SK-N-SH treated with all-trans-retinoic acid at 6 μM for 48 hours (cell line): ENCODE results near the gene RIMBP2.

Experiments
- CREB5 ChIP-seq: fragments of 250-450 bp; sonication (Bioruptor Pico); IDR thresholded peaks from 2 replicates; pipeline ENCODE4 v1.5.1; 2020; ENCODE audit warnings: low read depth, mild to moderate bottlenecking, moderate library complexity
- ISL1 ChIP-seq: fragments of 250-450 bp; sonication (Bioruptor Pico); IDR thresholded peaks from 2 replicates; pipeline ENCODE4 v2.1.2; 2022; ENCODE audit warnings: mild to moderate bottlenecking, moderate library complexity
- POU6F1 ChIP-seq: fragments of 250-450 bp; sonication (Bioruptor Pico); IDR thresholded peaks from 2 replicates; pipeline ENCODE4 v1.8.0; 2021; ENCODE audit warnings: low read depth, mild to moderate bottlenecking, moderate library complexity, borderline replicate concordance
- PPARA ChIP-seq: fragments of 250-450 bp; sonication (Bioruptor Pico); IDR thresholded peaks from 2 replicates; pipeline ENCODE4 v1.5.0; 2020; ENCODE audit warnings: mild to moderate bottlenecking, borderline replicate concordance
- RARB ChIP-seq: fragments of 250-450 bp; sonication (Bioruptor Pico); IDR thresholded peaks from 2 replicates; pipeline ENCODE4 v1.8.0; 2021; ENCODE audit warnings: mild to moderate bottlenecking, moderate library complexity
- SNAI2 ChIP-seq: fragments of 250-450 bp; sonication (Bioruptor Pico); IDR thresholded peaks from 2 replicates; pipeline ENCODE4 v1.5.0; 2020; ENCODE audit warnings: mild to moderate bottlenecking, moderate library complexity
- TCF4 ChIP-seq: fragments of 250-450 bp; sonication (Bioruptor Pico); IDR thresholded peaks from 2 replicates; pipeline ENCODE4 v1.8.0; 2021; ENCODE audit warnings: mild to moderate bottlenecking, moderate library complexity, borderline replicate concordance
- ZFP3 ChIP-seq: fragments of 250-450 bp; sonication (Bioruptor Pico); IDR thresholded peaks from 2 replicates; pipeline ENCODE4 v1.5.0; 2020; ENCODE audit warnings: mild to moderate bottlenecking, moderate library complexity
- ZNF565 ChIP-seq: fragments of 450-650 bp; formaldehyde crosslinking; conservative IDR thresholded peaks from 2 replicates; pipeline ENCODE4 v1.5.0; 2020; ENCODE audit warnings: low read depth, mild to moderate bottlenecking, moderate library complexity
- ZNF8 ChIP-seq: fragments of 450-650 bp; formaldehyde crosslinking; IDR thresholded peaks from 2 replicates; pipeline ENCODE4 v1.5.0; 2020; ENCODE audit warnings: mild to moderate bottlenecking, moderate library complexity

- TF ChIP-seq ZFP3 (CRISPR knock-in tag) (no peak), ZNF8 (no peak), RARB (no peak), PPARA (CRISPR knock-in tag) (no peak), ISL1 (no peak), ZNF565 (CRISPR knock-in tag) (no peak), POU6F1 (CRISPR knock-in tag) (no peak), SNAI2 (CRISPR knock-in tag) (no peak), TCF4 (CRISPR knock-in tag) (no peak), CREB5 (CRISPR knock-in tag) (no peak)
These were observed 104.8 kb downstream of the RIMBP2 start for GRCh38 chr12:130611026-130611905.
